ENCODE data around the gene DDO. TPM values are rescaled to one million over a fixed set of nuclear protein-coding genes. Genes with fewer than 3 reads are reported as not detected.

Gene DDO
- polyA plus RNA-seq, 1 experiment: 0.68 TPM

DNA sequence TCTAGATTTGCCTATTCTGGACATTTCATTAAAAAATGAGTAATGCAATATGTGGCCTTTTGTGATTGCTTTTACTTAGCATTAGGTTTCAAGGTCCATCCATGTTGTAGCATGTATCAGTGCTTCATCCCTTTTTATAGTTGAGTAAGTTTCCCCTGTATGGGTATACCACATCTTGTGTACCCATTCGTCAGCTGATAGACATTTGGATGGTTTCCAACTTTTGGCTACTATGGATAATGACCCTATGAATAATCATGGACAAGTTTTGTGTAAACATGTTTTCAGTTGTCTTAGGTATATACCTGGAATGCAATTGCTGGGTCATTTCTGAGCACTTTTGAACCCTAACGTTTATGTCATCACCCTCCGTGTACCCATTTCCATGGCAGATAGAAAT is 72.6 kb downstream of the DDO start:
- POLR2A ChIA-PET: no interaction called here
- CTCF ChIA-PET: interaction anchor here (1.2 to 1.8 kb wide), 5 partner anchors 10 to 305 kb away, joined by 4 to 25 read pairs (median 4); no protein-coding TSS in a partner anchor

More for the DNA sequence above, 72.6 kb downstream of the DDO start:
- peaks cover 2% of the 10 kb centered on the region for H3K27me3 ChIP-seq (ENCODE audit: control insufficient read depth, insufficient read depth, low read length)
- no peak overlapping the region for H3K4me3 ChIP-seq (ENCODE audit: low read depth, low read length)
- no peak for DNase-seq (ENCODE audit: low read depth, low spot score)
- TF ChIP-seq, protein P1, sequence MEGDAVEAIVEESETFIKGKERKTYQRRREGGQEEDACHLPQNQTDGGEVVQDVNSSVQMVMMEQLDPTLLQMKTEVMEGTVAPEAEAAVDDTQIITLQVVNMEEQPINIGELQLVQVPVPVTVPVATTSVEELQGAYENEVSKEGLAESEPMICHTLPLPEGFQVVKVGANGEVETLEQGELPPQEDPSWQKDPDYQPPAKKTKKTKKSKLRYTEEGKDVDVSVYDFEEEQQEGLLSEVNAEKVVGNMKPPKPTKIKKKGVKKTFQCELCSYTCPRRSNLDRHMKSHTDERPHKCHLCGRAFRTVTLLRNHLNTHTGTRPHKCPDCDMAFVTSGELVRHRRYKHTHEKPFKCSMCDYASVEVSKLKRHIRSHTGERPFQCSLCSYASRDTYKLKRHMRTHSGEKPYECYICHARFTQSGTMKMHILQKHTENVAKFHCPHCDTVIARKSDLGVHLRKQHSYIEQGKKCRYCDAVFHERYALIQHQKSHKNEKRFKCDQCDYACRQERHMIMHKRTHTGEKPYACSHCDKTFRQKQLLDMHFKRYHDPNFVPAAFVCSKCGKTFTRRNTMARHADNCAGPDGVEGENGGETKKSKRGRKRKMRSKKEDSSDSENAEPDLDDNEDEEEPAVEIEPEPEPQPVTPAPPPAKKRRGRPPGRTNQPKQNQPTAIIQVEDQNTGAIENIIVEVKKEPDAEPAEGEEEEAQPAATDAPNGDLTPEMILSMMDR (IDR thresholded peaks at IDR 0.05; ENCODE audit: low read depth, low read length): no peak
- no peaks in the 10 kb centered on the region for H3K9me3 ChIP-seq (ENCODE audit: control insufficient read depth, insufficient read depth, low read length)
- H3K27ac ChIP-seq (ENCODE audit: low read depth, low read length): no peak overlapping the region

Other genes starting within 250 kb of the DDO start
- gene WASF1, start 235.9 kb downstream of the DDO start, polyA plus RNA-seq (2011; rRNA removed): 15.7 and 22.3 TPM in 2 replicates
- gene CDC40, start 235.1 kb downstream of the DDO start, polyA plus RNA-seq (2011; rRNA removed): 15.0 and 26.4 TPM in 2 replicates
- not detected in 2 replicates for gene METTL24, start 57.2 kb downstream of the DDO start, polyA plus RNA-seq (2011; rRNA removed)
- gene SLC22A16, start 61.0 kb upstream of the DDO start, polyA plus RNA-seq (2011; rRNA removed): 0.12 TPM in 1 of 2 replicates, not detected in the other

Measured in AG04450 (cell line).